ENCODE data around the gene EDIL3.
"Not testable (repeated sequence)": the region's sequence is repeated elsewhere in the genome, so short reads cannot be mapped to it uniquely, and the experiment has no call there.

The EDIL3 gene

DNA sequence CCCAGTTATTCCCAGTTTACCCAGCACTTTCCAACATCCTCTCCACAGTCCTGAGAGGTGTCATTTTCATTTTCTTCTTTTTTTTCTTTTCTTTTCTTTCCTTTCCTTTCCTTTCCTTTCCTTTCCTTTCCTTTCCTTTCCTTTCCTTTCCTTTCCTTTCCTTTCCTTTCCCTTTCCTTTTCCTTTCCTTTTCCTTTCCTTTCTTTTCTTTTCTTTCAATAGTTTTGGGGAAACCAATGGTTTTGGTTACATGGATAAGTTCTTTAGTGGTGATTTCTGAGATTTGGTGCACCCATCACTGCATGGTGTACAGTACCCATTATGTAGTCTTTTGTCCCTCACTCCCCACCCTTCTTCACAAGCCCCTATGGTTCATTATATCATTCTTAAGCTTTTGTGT, 224.0 kb downstream of the EDIL3 start:
- not testable (repeated sequence) for DNase-seq

DNA sequence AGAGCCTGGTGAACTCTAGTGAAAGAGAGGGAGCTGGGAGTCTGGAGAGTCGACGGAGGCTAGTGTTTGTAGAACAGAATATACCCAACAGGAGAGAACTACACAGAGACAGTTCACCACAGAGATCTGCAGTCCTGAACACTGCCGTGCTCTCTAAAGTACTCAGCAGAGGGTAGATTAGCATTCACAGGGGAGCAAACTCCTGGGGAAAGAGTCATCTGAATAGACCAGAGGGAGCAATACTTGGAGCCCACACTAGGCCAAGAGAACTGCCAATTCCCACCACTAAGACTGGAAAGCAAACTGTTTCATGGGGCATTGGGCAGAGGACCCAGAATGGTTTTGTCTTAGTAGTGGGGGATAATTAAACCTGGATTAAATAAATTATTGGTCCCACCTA, 235.6 kb downstream of the EDIL3 start:
- DNase-seq: no peak

DNA sequence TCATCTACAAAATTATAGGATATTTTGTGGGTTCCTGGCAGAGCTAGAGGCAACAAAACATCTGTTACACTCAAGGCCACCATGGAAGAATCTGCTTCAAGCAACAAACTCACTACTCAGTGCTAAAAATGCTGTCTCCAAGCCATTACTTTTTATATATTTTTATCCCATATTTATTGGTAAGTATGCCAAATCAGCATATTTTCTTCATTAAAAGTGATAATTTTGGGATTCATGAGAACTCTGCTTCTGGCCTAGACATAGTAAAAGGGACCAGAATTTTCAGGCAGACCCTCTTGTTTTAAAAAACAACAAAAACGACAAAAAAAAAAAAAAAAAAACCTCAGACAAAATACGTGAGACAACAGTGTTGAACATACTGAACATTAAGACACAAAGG, 236.0 kb downstream of the EDIL3 start:
- no peak for DNase-seq

DNA sequence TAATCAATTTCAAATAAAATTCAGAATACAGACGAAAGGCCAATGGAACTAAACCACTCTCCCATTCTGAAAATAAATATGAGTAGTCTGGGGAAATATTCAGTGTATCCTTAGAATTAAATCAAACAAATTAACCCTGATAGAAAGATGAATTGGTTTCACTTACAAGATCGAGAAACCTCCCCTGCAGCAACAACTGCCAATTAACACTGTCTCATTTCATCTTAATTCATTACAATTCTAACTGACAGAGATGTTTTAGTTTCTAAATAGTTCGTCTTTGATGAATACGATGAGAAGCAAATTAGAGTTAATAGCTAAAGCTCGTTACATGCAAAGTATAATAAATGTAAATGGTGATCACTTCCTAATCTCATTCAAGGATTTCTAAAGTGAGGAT, 247.1 kb downstream of the EDIL3 start:
- no peak for DNase-seq

DNA sequence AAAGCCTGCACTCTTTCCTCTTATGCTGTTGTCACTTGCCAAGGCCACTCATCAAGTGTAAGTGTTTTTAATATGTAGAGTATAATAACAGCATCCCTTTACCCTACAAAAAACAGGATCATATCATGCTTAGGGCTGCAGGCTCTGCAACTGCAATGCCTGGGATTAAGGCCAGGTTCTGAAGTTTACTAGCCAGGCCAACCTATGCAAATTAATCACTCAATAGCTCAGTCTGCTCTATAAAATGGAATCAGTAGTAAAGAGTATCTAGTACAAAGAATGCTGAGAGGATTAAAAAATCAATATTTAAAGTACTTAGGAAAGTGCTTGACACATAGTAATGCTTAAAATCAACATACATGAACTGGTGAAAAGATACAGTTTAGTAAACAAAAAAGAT, 253.3 kb downstream of the EDIL3 start:
- DNase-seq: no peak

DNA sequence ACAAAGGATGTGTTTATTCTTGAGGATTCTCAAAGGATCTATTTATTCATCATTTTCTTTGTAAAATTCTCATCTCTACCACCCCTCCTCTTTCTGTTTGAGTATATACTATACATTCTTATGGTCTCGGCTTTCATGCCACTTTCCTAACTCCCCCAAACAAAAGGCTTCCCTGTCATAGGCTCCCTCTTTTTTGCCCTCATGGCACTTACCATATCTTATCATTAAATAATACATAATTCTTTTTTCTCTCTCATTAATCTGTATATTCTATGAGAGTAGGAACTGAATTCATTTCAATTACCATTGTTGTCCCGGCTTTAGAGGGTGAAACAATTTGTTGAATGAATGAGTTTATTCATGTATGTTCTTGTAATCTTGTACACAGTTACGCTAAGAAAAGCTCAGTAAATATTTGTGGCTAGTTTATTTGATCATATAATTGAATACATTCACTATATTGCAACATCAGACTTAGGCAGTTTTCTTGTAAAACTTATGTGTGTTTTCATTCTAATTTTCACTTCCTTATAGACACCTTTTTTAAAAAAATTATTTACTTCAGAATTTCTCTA, 254.6 kb downstream of the EDIL3 start:
- no peak for DNase-seq

DNA sequence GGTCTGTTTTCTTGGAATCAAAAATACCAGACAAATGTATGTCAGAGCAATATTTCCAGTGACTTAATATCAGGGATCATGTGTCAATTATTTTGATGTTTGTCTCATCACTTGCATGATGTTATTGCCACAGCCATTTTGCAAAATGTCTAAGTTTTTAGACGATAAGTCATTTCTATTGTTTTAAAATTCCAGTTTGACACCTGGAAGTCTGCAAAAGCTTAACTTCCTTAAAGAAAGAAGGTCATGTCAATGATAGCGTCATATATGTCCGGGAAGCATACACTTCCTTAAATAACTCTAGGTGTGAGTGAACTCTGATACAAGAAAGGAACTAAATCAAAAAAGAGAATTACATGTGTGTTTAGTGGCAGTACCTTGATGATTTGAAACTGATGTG, 259.5 kb downstream of the EDIL3 start:
- DNase-seq: no peak

DNA sequence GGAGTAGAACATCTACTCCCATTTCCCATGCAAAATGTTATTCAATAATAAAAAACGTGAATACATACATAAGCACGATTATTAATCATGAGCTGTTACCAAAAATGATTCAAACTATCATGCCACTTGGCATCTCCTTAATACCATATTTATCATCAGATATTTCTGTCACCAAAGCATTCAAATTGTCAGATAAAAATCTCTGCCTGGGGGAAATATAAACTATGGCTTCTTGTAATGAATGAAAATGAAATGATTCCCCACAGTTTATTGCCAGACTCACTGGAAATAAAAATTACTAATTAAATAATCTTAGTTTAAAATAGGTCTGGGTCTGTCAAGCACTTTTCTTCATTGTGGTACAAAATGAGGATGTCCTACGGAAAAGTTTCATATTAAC, 265.4 kb downstream of the EDIL3 start:
- DNase-seq: no peak

DNA sequence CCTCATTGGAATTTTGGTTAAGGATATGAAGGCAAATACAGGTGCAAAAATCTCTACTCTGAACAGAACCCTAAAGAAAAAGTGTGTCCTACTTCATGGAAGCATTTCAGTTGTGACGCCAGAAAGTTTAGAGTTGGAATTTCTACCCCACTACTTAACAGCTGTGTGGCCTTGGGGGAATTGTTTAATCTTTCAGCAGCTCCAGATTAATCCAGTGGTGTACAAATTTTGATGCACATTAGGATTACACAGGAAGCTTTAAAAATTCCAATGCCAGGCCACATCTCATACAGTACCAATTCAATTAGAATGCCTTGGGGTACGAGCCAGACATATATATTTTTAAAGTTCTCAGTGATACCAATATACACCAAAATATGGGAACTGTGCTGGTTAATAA, 266.1 kb downstream of the EDIL3 start:
- no peak for DNase-seq

DNA sequence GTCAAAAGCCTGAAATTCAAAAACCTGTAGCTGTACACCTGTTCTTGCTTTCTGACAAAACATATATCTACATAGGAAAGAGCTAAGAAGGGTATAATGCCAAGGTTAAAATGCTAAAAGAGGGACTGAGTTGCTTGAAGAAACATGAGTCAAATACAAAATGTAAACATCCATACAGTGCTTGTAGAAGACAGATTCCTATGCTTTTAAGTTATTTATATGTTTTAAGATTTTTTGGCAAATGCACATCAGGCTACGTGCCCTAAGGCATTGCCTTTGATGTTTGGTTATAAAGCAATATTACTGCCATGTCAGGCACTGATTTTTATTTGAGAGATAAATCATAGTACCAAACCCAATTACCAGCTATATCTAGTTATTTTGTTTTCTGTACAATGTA, 269.0 kb downstream of the EDIL3 start:
- DNase-seq: no peak

DNA sequence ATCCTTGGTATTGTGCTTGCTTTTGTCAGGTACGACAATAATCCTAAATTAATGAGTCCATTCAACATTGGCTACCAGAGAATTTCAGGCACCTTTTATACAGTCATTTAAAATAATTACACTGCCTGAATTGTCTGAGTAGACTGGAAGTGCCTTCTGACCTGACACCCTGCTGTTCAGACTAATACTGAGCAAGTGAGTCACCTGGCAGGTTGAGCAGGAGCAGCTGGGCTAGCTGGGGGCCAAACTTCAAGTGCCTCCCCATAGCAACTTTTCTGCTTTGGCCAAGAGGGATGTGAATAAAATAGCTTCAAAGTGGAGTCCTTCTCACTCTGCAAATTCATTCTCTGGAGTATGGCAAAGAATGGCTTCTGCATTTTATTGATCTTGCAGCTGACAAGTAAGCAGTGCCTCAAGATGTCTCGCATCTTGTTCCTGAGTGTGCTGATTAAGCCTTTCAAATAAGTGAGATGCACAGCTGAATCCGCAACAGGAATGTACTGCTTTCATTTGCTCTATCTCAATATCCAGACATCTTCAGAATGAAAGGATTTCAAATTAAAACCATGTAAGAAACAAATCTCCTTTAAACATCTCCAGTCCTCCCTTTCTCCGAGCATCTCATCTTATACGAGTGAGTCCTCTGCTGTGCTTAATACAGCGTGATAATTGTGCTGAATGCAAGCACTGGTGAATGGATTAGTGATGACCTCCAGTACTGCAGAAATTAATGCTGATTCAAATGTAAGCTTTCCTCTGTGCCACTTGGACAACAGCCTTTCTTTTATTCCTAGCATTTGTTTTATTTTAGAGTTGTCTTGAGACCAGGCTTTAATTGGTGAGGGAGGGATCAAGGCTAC, 271.2 kb downstream of the EDIL3 start:
- DNase-seq: no peak

DNA sequence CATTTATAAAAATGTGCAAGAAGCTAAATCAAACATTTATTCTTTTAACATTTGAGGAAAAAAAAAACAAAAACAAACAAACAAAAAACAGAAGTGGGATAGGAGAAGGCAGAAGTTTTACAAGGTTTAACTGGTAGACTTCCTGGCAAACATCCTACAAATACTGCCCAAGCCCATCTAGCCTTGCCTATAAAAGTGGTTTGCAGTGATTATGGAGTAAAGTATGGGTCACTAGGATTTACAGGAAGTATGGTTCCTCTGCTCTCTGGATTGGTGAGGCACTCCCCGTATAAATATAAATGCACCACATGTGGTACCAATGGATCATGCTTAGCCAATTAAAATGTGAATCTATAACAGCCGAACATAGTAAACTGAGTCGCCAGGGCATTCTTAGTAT, 291.9 kb downstream of the EDIL3 start:
- DNase-seq: no peak

DNA sequence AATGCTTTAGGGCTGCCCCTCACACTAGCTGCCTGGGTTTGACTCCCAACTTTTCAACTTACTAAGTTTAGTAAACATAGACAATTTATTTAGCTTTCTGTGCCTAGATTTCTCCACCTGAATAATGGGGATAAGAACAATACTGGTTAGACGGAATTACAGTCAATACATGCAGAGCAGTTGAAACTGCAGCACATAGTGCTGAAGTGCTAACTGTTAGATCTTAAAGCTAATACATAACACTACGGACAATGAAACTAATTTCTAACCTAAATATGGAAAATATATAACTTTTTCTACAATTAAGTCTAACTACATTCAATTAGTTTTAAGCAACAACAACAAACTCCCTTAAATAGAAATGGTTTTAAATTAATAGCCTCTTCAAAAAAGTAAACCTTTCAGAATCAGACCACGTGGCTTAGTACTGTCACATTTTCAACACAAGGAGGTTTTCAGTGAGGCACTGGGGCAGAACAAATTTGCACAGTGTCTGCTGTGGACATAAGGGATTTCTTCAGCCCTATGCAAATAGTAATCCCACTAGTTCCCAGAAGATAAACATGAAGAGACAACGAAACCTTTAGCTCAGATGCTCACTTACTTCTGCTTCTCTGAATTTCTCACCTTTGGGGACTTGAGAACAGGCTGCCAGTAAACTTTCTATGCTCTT, 293.4 kb downstream of the EDIL3 start:
- no peak for DNase-seq

DNA sequence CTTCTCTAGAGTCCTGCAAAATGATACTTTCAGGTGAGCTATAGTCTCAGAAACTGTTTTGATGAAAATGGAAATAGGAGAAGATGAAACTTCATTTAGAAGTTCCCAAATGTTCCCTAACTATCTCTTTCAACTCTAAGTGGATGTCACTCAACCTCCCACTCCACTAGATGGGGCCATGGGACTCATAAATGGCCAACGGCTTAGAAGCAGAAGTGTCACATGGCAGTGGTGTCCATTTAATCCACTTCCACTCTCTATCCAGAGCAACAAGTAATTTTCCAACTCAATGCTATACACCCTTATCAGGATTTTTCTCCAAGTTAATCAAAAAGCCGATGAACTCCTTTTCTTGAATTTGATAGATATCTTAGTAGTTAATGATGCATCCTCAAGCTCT, 295.7 kb downstream of the EDIL3 start:
- no peak for DNase-seq

DNA sequence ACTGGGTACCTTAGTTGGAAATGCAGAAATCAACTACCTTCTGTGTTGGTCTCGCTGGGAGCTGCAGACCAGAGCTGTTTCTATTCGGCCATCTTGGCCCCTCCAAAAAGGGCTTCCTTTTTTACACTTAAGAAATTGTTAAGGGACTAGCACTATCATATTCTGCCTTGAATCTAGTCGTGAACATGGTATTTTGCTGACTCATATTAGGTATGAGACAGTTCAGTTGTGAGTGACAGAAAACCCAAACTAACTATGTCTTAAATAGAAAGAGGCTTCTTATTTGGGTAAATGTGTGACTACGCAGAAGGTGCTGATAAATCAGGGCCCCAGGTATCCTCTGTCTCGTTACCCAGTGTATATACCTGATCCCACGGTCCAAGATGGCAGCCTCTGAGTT, 298.2 kb downstream of the EDIL3 start:
- DNase-seq: no peak

DNA sequence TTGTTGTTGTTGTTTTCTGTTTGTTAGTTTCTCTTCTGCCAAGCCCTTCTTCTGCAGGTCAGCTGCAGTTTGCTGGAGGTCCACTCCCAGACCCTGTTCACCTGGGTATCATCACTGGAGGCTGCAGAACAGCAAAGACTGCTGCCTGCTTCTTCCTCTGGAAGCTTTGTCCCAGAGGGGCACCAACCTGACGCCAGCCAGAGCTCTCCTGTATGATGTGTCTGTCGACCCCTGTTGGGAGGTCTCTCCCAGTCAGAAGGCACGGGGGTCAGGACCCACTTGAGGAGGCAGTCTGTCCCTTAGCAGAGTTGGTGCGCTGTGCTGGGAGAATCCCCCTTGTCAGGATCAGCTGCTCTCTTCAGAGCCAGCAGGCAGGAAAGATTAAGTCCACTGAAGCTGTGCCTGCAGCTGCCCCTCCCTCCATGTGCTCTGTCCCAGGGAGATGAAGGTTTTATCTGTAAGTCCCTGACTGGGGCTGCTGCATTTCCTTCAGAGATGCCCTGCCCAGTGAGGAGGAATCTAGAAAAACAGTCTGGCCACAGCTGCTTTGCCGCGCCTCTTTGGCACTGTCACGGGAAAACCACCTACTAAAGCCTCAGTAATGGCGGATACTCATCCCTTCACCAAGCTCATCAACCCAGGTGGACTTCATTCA, 299.2 kb downstream of the EDIL3 start:
- DNase-seq: no peak

DNA sequence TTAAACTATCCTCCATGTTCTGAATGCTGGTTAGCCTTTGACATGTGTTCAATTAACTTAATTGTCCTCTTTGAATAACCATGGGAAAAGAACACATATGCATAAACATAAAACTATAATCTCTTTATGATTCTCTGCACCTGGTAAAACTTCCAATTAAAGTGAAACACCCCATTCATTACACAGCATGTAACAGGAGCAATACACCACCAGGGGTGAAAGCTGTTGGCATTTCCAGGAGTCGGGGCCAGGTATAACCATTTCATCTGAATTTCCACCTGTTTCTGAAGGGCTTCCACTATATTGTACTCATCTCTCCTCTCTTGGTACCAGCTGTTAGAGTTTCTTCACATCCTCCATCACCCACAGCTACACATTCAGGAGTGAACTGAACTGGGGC, 303.8 kb downstream of the EDIL3 start:
- DNase-seq: no peak

DNA sequence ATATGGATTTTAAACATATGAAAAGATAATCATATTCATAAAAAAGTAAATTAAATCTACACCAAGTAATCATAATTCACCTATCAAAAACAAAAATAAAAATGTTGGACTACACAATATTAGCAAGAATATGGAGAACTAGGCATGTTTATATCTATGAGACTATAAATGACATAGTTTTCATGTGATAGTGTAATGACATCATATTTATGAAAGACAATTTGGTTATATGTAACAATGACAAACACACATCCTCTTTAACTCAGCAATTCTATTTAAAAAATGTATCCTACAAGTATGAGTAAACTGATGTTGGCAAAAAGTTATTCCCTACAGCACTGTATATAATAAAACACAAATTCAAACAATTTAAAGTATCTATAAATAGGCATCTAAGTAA, 312.3 kb downstream of the EDIL3 start:
- DNase-seq: no peak

DNA sequence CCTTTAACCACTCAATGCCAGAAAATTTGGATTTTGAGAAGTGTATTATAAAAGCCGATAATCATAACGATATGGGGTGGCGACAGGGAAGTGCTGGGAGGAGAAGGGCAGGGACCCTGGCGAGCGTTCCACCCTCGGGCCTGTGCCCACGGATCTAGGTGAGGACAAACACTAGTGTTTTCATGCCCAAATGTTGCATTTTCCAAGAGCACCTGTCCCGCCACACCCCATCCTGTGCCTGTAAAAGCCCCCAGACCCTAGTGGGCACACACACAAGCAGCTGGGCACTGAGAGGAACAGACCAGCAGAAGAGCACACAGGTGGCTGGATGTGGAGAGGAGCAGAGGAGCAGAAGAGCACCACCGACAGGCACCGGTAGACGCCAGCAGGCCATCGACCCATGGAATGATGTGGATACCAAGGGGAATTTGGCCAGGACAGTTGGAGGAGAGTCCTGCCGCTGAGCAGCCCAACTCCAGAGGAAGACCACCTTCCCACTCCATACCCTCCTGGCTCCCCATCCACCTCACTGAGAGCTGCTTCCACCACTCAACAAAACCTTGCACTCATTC, 315.0 kb downstream of the EDIL3 start:
- DNase-seq: no peak

DNA sequence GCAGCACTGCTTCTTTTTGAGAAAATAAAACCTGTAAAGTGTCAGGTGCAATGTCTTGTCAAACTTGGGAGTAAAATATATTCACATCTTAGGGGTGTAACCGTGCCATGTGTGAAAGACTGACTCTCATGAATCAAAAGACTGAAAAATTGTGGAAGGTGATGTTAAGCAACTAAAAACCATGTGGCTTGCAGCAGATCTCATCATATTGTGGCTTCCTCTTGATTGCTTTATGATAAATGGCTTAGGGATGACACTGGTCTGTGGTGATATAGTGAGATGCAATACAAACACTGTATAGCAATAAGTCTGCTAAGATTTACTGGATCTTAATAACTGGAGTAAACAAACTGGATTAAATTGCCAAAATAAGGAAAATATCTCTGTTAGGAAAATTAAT, 321.6 kb downstream of the EDIL3 start:
- no peak for DNase-seq

DNA sequence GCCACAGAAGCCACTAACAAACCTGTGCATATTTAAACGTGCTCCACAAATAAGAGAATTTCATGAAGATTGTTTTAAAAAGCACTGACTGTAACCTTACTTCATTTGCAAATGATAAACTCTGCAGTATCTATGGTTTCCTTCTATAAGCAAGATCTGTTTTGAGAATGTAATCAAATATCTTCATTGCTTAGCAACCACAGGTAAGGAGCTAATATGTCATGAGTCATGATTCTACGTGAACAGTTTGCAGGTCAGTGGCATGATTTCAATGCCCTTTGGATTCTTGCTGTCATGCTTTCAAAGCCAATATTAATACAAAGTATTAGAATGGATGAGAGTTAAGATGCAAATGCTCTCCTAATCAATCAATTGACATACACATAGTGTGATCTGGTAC, 325.0 kb downstream of the EDIL3 start:
- no peak for DNase-seq

DNA sequence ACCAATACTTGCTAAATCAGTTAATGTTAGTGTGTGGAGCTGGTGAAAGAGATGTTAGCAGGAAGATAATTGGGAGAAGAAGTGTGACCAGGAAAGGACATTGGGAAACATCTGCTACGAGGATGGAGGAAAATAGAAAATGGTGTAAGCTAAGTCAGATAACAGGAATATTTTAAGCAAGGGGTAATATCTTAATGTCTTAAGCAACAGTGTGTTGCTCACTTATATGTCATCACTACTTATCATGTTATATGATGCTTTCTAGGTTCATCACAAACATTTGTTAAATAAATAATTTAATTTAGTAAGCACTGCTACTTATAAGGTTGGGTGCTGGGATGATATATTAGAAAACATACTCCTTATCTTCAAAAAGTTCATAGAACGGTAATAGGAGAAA, 326.1 kb downstream of the EDIL3 start:
- DNase-seq: no peak

DNA sequence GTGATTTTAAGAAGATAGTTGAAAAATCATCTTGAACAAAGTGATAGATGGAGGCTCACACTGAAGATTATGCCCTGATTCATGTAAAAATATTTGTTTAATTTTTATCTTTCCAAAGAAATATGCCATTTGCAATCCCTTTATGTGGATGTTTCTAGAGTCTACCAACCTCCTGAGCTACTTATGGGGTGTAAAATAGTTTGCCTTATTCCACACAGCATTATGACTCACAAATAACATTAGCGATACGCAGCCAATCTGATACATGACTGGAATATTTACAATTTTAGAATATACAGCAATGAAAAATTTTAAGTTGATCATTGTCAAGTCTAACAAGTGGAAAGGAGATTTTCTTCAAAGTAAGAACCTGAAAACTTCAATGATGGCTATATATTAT, 327.5 kb downstream of the EDIL3 start:
- DNase-seq: no peak
